Measurements from ENCODE around the gene ATP5F1E. TPM values are rescaled to one million over a fixed set of nuclear protein-coding genes. Genes with fewer than 3 reads are reported as not detected.

The ATP5F1E gene
- total and polyA plus RNA-seq, 2 donors (not counting 3 experiments of a cell fraction or from before 2014, with no cell fraction given), result 29.0 to 107 TPM

- CTCF ChIA-PET, result interaction anchor here (1.0 to 1.4 kb wide), 2 partner anchors 17 to 111 kb away, joined by 3 read pairs; no protein-coding TSS in a partner anchor
- FAIRE-seq, result peak; percentile 71
Observed at GRCh38 chr20:58980711-58981627, 51.2 kb downstream of the ATP5F1E start, which contains the start of gene NELFCD. Gene NELFCD, plus strand, starts transcription at chr20:58981256. Its CDS starts 54 bp downstream, at chr20:58981310.

More at GRCh38 chr20:58980711-58981627, 51.2 kb downstream of the ATP5F1E start, which contains the start of gene NELFCD:
- dilution Hi-C loops (cut with MboI; ENCODE audit: extremely low pct_ligation_motif_present, low sequenced_read_pairs) (no loop called here), intact Hi-C loops (cut with micrococcal nuclease) (loop anchor here (1.0 to 10.0 kb wide), 8 partner anchors 30 to 244 kb away; partner anchors contain the start of genes ATP5F1E and PRELID3B)
- DNase-seq (ENCODE audit: low read depth, low spot score), result peak; percentile 79
- H3K9ac ChIP-seq (replicated peaks; ENCODE audit: extremely low read depth, insufficient read depth, low read length), result peak within 1 kb of the TSS; percentile 79
- no peaks in the 10 kb centered on the region for H3K9me3 ChIP-seq (replicated peaks; ENCODE audit: control insufficient read depth, insufficient read depth, low read length)
- TF ChIP-seq MYC (IDR thresholded peaks at IDR 0.05; ENCODE audit: low read depth, low read length) (no peak), JUN (IDR thresholded peaks at IDR 0.05; ENCODE audit: borderline replicate concordance, insufficient read depth, insufficient read length, low read depth) (no peak), EZH2 (IDR thresholded peaks at IDR 0.05; ENCODE audit: borderline replicate concordance, low read depth, low read length, severe bottlenecking) (no peak), GATA2 (IDR thresholded peaks at IDR 0.05; ENCODE audit: insufficient read depth, insufficient read length, low read depth, low read length) (no peak), CTCF (IDR thresholded peaks at IDR 0.05; ENCODE audit: extremely low read depth in 1 of 2, insufficient read depth in 1 of 2, low read depth in 1 of 2, low read length in 2 of 2) (no peak), FOS (IDR thresholded peaks at IDR 0.05; ENCODE audit: borderline replicate concordance, insufficient read depth, low read length) (no peak), MAX (IDR thresholded peaks at IDR 0.05; ENCODE audit: insufficient read depth, insufficient read length) (no peak), POLR2AphosphoS5 (IDR thresholded peaks at IDR 0.05; ENCODE audit: insufficient read depth, low read depth, low read length) (peak; percentile 86), POLR2A (IDR thresholded peaks at IDR 0.05; ENCODE audit: low read depth, low read length) (peak; percentile 79)
- peak within 1 kb of the TSS; percentile 84 to 98 (median 96) for H3K4me3 ChIP-seq (replicated peaks in 1 of 3; ENCODE audit: insufficient read depth in 1 of 3, low read depth in 1 of 3, low read length in 3 of 3)
- peak within 1 kb of the TSS; percentile 88 for H3K4me2 ChIP-seq (ENCODE audit: insufficient read depth, low read length)
- H3K27me3 ChIP-seq (ENCODE audit: control insufficient read depth in 2 of 2, insufficient read depth in 2 of 2, low read length in 2 of 2), result peaks cover 0 to 1% of the 10 kb centered on the region in 2 experiments
- peak within 1 kb of the TSS; percentile 48 for H3K27ac ChIP-seq (ENCODE audit: insufficient read depth, low read depth, low read length)
- H3K79me2 ChIP-seq (ENCODE audit: control insufficient read depth, insufficient read depth, low read length), result peaks cover 41% of the 10 kb centered on the region
- no peaks in the 10 kb centered on the region for H3K36me3 ChIP-seq (ENCODE audit: control insufficient read depth in 2 of 2, extremely low read depth in 1 of 2, insufficient read depth in 2 of 2, low read length in 2 of 2)
- peaks cover 3% of the 10 kb centered on the region for H3K4me1 ChIP-seq (ENCODE audit: control insufficient read depth, extremely low read depth, insufficient read depth, low read length)
- peak within 1 kb of the TSS; percentile 92 for H2AFZ ChIP-seq (ENCODE audit: low read depth, low read length)
- TSS peak; percentile 92 for BruUV-seq (replicated peaks)
- POLR2A ChIA-PET, result interaction anchor here (0.8 kb wide), 1 partner anchor 51 kb away, joined by 3 read pairs; the partner anchor contains the start of gene ATP5F1E
- H4K20me1 ChIP-seq (replicated peaks; ENCODE audit: control insufficient read depth, extremely low read depth, insufficient read depth, low read length), result no peaks in the 10 kb centered on the region
- no peaks in the 10 kb centered on the region for H3K9me1 ChIP-seq (replicated peaks; ENCODE audit: control insufficient read depth, extremely low read depth, insufficient read depth, low read length)

All from endothelial cell of umbilical vein (primary cell).